Astrocyte of the cerebellum (primary cell): Measurements from ENCODE around the gene IGFBP3.

Source experiments
- DNase-seq: peaks from one replicate; pipeline ENCODE4 v3.0.0-alpha.2; 2011; ENCODE audit warnings: low read depth
- H3K4me3 ChIP-seq: 2 replicates; pipeline ENCODE4 v1.5.1; 2011; ENCODE audit warnings: mild to moderate bottlenecking, low read depth, low read length, moderate library complexity
- CTCF ChIP-seq: IDR thresholded peaks from 2 replicates; pipeline ENCODE4 v1.5.1; 2012; ENCODE audit warnings: low read length, low read depth, moderate library complexity, mild to moderate bottlenecking; ENCODE audit errors: missing control alignments
- in situ Hi-C: cut with HindIII; loops from 2 replicates; pipeline ENCODE4 v1.10.0; 2017; ENCODE audit warnings: low sequenced_read_pairs

The IGFBP3 gene

DNA sequence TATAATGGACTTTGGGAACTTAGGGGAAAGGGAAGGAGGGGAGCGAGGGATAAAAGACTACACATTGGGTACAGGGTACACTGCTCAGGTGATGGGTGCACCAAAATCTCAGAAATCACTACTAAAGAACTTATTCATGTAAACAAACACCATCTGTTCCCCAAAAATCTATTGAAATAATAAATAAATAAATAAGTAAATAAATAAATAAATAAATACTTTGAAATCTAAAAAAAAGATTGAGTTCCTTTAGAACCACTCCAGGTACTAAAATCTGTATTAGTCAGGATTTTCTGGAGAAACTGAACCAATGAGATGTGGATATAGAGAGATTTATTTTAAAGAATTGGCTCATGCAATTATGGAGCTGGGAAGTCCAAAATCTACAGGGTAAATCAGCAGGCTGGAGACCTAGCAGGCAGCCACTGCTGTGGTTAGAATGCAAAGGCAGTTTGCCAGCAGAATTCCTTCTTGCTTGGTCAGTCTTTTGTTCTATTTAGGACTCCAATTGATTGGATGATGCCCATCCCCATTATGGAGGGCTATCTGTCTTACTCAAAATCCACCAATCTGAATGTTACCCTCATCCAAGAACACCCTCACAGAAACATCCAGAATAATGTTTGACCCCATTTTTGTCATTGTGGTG lies 23.9 kb downstream of the IGFBP3 start:
- peak; percentile 87 for DNase-seq
- in situ Hi-C loops, result no loop called here
- H3K4me3 ChIP-seq, result no peak overlapping the region
- TF ChIP-seq CTCF, result no peak

GRCh38 chr7:45894665-45895062 lies 26.4 kb downstream of the IGFBP3 start:
- in situ Hi-C loops, result no loop called here
- no peak overlapping the region for H3K4me3 ChIP-seq
- DNase-seq, result no peak
- TF ChIP-seq CTCF, result no peak

- no peak for TF ChIP-seq CTCF
- in situ Hi-C loops, result no loop called here
- DNase-seq, result no peak
- no peak overlapping the region for H3K4me3 ChIP-seq
Measured at GRCh38 chr7:45893996-45894664, 26.9 kb downstream of the IGFBP3 start.

GRCh38 chr7:45893374-45893995 lies 27.6 kb downstream of the IGFBP3 start:
- DNase-seq, result no peak
- no peak overlapping the region for H3K4me3 ChIP-seq
- in situ Hi-C loops, result no loop called here
- no peak for TF ChIP-seq CTCF

DNA sequence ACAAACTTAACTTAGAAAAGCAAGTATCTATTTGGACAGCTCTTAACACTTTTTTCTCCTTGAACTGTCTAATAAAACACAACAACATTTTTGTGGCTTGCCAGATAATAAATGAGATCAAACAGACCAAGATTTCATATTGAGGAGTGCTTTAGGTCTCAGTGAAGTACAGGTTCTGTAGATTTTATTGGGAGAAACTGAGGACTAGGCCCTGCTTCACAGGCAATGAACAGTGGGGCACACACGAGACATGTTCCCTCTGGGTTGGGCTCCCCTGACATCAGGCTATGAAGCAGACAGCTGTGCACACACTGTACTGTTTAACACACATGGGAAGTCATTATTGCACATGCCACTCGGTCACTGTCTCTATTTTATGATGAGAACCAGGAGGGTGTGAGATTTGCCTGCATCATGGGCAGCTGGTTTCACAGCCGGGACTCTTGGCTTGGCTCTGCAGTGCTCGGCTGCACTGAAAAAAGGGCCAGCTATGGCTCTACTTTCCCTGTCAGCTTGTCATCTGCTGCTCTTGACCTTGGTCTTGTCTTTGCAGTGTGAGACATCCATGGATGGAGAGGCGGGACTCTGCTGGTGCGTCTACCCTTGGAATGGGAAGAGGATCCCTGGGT lies 28.6 kb downstream of the IGFBP3 start:
- DNase-seq, result no peak
- H3K4me3 ChIP-seq, result no peak overlapping the region
- in situ Hi-C loops, result no loop called here
- TF ChIP-seq CTCF, result no peak

- TF ChIP-seq CTCF, result no peak
- H3K4me3 ChIP-seq, result no peak overlapping the region
- in situ Hi-C loops, result no loop called here
- DNase-seq, result no peak
Measured at GRCh38 chr7:45891462-45892402, 29.3 kb downstream of the IGFBP3 start.
